Measurements from ENCODE around the gene API5. TPM values are rescaled to one million over a fixed set of nuclear protein-coding genes. Genes with fewer than 3 reads are reported as not detected.

Gene API5
- total RNA-seq, 1 experiment from 2014 or later, result 122 TPM

GRCh38 chr11:43316451-43316850 is 4.7 kb downstream of the API5 start:
- ATAC-seq (no peak), DNase-seq (ENCODE audit: low read depth, low spot score) (no peak)
- Histone ChIP-seq H3K4me2 (ENCODE audit: low read length) (no peak overlapping the region), H3K4me1 (ENCODE audit: control insufficient read depth in 1 of 2, insufficient read depth in 2 of 2, low read length in 2 of 2) (peaks cover 10 to 12% of the 10 kb centered on the region in 2 experiments), H3K4me3 (replicated peaks in 1 of 2; ENCODE audit: low read depth in 1 of 2, low read length in 2 of 2) (no peak overlapping the region), H3K9me2 (ENCODE audit: insufficient read depth) (no peaks in the 10 kb centered on the region), H4K20me1 (ENCODE audit: insufficient read depth) (peaks cover 10% of the 10 kb centered on the region; the same call in 1 of the 2 replicates), H3K79me2 (ENCODE audit: insufficient read depth, low read length) (peaks cover 91% of the 10 kb centered on the region), H3K9ac (ENCODE audit: low read length) (no peak overlapping the region), H3K36me3 (ENCODE audit: control insufficient read depth in 1 of 2, insufficient read depth in 2 of 2, low read length in 2 of 2) (peaks cover 15 to 21% of the 10 kb centered on the region in 2 experiments; a peak in 3 of 4 replicates), H3K27ac (ENCODE audit: low read depth, low read length) (no peak overlapping the region), H2AFZ (ENCODE audit: low read depth, low read length, poor library complexity, severe bottlenecking) (no peak overlapping the region), H3K27me3 (ENCODE audit: insufficient read depth, low read length) (no peaks in the 10 kb centered on the region), H3K9me3 (ENCODE audit: control insufficient read depth in 1 of 2, insufficient read depth in 1 of 2, low read depth in 1 of 2, low read length in 2 of 2) (no peaks in the 10 kb centered on the region)
- ChIA-PET CTCF (no interaction called here), POLR2A (no interaction called here), RAD21 (ENCODE audit: low non-redundant PET in 1 of 2, low total read pairs in 2 of 2, uncharacterized antibody in 2 of 2, unreplicated experiment in 2 of 2) (no interaction called here)
- BruUV-seq (replicated peaks), result no TSS peak
- TF ChIP-seq REST (IDR thresholded peaks at IDR 0.05; ENCODE audit: low read depth) (no peak), CBX3 (IDR thresholded peaks at IDR 0.05; ENCODE audit: low read depth) (no peak)
- TF ChIP-seq, protein P1, sequence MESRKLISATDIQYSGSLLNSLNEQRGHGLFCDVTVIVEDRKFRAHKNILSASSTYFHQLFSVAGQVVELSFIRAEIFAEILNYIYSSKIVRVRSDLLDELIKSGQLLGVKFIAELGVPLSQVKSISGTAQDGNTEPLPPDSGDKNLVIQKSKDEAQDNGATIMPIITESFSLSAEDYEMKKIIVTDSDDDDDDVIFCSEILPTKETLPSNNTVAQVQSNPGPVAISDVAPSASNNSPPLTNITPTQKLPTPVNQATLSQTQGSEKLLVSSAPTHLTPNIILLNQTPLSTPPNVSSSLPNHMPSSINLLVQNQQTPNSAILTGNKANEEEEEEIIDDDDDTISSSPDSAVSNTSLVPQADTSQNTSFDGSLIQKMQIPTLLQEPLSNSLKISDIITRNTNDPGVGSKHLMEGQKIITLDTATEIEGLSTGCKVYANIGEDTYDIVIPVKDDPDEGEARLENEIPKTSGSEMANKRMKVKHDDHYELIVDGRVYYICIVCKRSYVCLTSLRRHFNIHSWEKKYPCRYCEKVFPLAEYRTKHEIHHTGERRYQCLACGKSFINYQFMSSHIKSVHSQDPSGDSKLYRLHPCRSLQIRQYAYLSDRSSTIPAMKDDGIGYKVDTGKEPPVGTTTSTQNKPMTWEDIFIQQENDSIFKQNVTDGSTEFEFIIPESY (IDR thresholded peaks at IDR 0.05; ENCODE audit: extremely low read depth, insufficient replicate concordance, low read length), result no peak
- intact Hi-C loops (cut with micrococcal nuclease), result loop anchor here (10.0 kb wide), 1 partner anchor 108 kb away; no protein-coding TSS in a partner anchor
